NCI-H526 treated with DMSO at 0.1 percent for 48 hours (cell line): ENCODE data around the gene CPED1.
"Not testable (repeated sequence)": the region's sequence is repeated elsewhere in the genome, so short reads cannot be mapped to it uniquely, and the experiment has no call there.

Experiments used
- DNase-seq: peaks from one replicate; lab custom pipeline; 2025; lab: John Stamatoyannopoulos, UW

CPED1 gene

GRCh38 chr7:121183883-121184282 is 195.4 kb downstream of the CPED1 start:
- not testable (repeated sequence) for DNase-seq

- no peak for DNase-seq
Observed at GRCh38 chr7:121186746-121187145, 198.2 kb downstream of the CPED1 start.

- no peak for DNase-seq
Observed at GRCh38 chr7:121187222-121187621, 198.7 kb downstream of the CPED1 start.

- DNase-seq: no peak
Observed at GRCh38 chr7:121187676-121188075, 199.2 kb downstream of the CPED1 start.

GRCh38 chr7:121192834-121193233 is 204.3 kb downstream of the CPED1 start:
- DNase-seq: no peak

- no peak for DNase-seq
Observed at GRCh38 chr7:121195010-121195409, 206.5 kb downstream of the CPED1 start.

- no peak for DNase-seq
Observed at GRCh38 chr7:121195874-121196273, 207.4 kb downstream of the CPED1 start.

- no peak for DNase-seq
Observed at GRCh38 chr7:121196286-121196685, 207.8 kb downstream of the CPED1 start.

GRCh38 chr7:121197455-121197854 is 208.9 kb downstream of the CPED1 start:
- no peak for DNase-seq

GRCh38 chr7:121198502-121198901 is 210.0 kb downstream of the CPED1 start:
- no peak for DNase-seq

- no peak for DNase-seq
Observed at GRCh38 chr7:121202125-121202524, 213.6 kb downstream of the CPED1 start.

- no peak for DNase-seq
Observed at GRCh38 chr7:121202834-121203233, 214.3 kb downstream of the CPED1 start.

GRCh38 chr7:121204537-121204936 is 216.0 kb downstream of the CPED1 start:
- DNase-seq: no peak

GRCh38 chr7:121205777-121206176 is 217.3 kb downstream of the CPED1 start:
- no peak for DNase-seq

- no peak for DNase-seq
Observed at GRCh38 chr7:121211253-121211652, 222.7 kb downstream of the CPED1 start.

GRCh38 chr7:121212036-121212435 is 223.5 kb downstream of the CPED1 start:
- DNase-seq: no peak

GRCh38 chr7:121214657-121215056 is 226.1 kb downstream of the CPED1 start:
- DNase-seq: no peak

- no peak for DNase-seq
Observed at GRCh38 chr7:121219026-121219425, 230.5 kb downstream of the CPED1 start.

- DNase-seq: not testable (repeated sequence)
Observed at GRCh38 chr7:121221108-121221507, 232.6 kb downstream of the CPED1 start.

GRCh38 chr7:121228779-121229178 is 240.3 kb downstream of the CPED1 start:
- DNase-seq: no peak

- DNase-seq: no peak
Observed at GRCh38 chr7:121235201-121235600, 246.7 kb downstream of the CPED1 start.

- no peak for DNase-seq
Observed at GRCh38 chr7:121237601-121238000, 249.1 kb downstream of the CPED1 start.

- DNase-seq: no peak
Observed at GRCh38 chr7:121244120-121244870, 255.8 kb downstream of the CPED1 start.

GRCh38 chr7:121251367-121251766 is 262.9 kb downstream of the CPED1 start:
- not testable (repeated sequence) for DNase-seq
